GM11168 (cell line): Measurements from ENCODE around the gene ADD2.

Experiments used
- in situ Hi-C: fragments of 300-500 bp; cut with MboI; formaldehyde crosslinking; loops from one replicate; pipeline ENCODE4 v1.12.0; 2022; ENCODE audit warnings: low sequenced_read_pairs; ENCODE audit not compliant: unreplicated experiment

The ADD2 gene

GRCh38 chr2:70785137-70785911 is 17.3 kb upstream of the ADD2 start:
- in situ Hi-C loops = no loop called here

GRCh38 chr2:70784320-70784719 is 16.3 kb upstream of the ADD2 start:
- in situ Hi-C loops = no loop called here

- in situ Hi-C loops = no loop called here
Observed at GRCh38 chr2:70779911-70780545, 12.0 kb upstream of the ADD2 start.

- in situ Hi-C loops = no loop called here
Observed at GRCh38 chr2:70779491-70779890, 11.5 kb upstream of the ADD2 start.

- in situ Hi-C loops = no loop called here
Observed at GRCh38 chr2:70778676-70779075, 10.7 kb upstream of the ADD2 start.

GRCh38 chr2:70777450-70777849 is 9.4 kb upstream of the ADD2 start:
- in situ Hi-C loops = no loop called here

GRCh38 chr2:70776266-70776665 is 8.3 kb upstream of the ADD2 start:
- in situ Hi-C loops = no loop called here

- in situ Hi-C loops = no loop called here
Observed at GRCh38 chr2:70775141-70775540, 7.1 kb upstream of the ADD2 start.

- in situ Hi-C loops = no loop called here
Observed at GRCh38 chr2:70772486-70773155, 4.6 kb upstream of the ADD2 start.

- in situ Hi-C loops = no loop called here
Observed at GRCh38 chr2:70771446-70771845, 3.4 kb upstream of the ADD2 start.

- in situ Hi-C loops = no loop called here
Observed at GRCh38 chr2:70769450-70769849, 1.4 kb upstream of the ADD2 start.

GRCh38 chr2:70768590-70769085 is 638 bp upstream of the ADD2 start:
- in situ Hi-C loops = no loop called here

- in situ Hi-C loops = no loop called here
Observed at GRCh38 chr2:70767079-70767698, 811 bp downstream of the ADD2 start.

GRCh38 chr2:70766357-70767078 is 1.5 kb downstream of the ADD2 start:
- in situ Hi-C loops = no loop called here

- in situ Hi-C loops = no loop called here
Observed at GRCh38 chr2:70765507-70765906, 2.5 kb downstream of the ADD2 start.

GRCh38 chr2:70759446-70759845 is 8.6 kb downstream of the ADD2 start:
- in situ Hi-C loops = no loop called here

- in situ Hi-C loops = no loop called here
Observed at GRCh38 chr2:70757966-70758365, 10.0 kb downstream of the ADD2 start.

GRCh38 chr2:70757360-70757759 is 10.6 kb downstream of the ADD2 start:
- in situ Hi-C loops = no loop called here

GRCh38 chr2:70756128-70756527 is 11.9 kb downstream of the ADD2 start:
- in situ Hi-C loops = no loop called here

GRCh38 chr2:70753902-70754301 is 14.1 kb downstream of the ADD2 start:
- in situ Hi-C loops = no loop called here
